Ascending aorta (tissue), 2 donors: ENCODE measurements around the gene ZNF423. TPM values are rescaled to one million over a fixed set of nuclear protein-coding genes. Genes with fewer than 3 reads are reported as not detected.

Experiments used
- DNase-seq, 2 donors: peaks; one replicate each; pipeline ENCODE4 v3.0.0-alpha.2; 2019; ENCODE audit warnings: low spot score in 2 of 2
- H3K27ac ChIP-seq, 2 donors: fragments of 200-600 bp; sonication (generic); one replicate each; pipeline ENCODE4 v1.5.1; 2016 to 2017; ENCODE audit warnings: mild to moderate bottlenecking in 1 of 2
- H3K27me3 ChIP-seq: fragments of 200-600 bp; sonication (generic); one replicate; pipeline ENCODE4 v1.5.1; 2017
- H3K36me3 ChIP-seq, 2 donors: fragments of 200-600 bp; sonication (generic); one replicate each; pipeline ENCODE4 v1.5.1; 2016
- H3K4me1 ChIP-seq, 2 donors: fragments of 200-600 bp; sonication (generic); one replicate each; pipeline ENCODE4 v1.5.1; 2016 to 2017; ENCODE audit warnings: mild to moderate bottlenecking in 1 of 2
- H3K4me3 ChIP-seq, 2 donors: fragments of 200-600 bp; sonication (generic); one replicate each; pipeline ENCODE4 v1.5.1; 2016 to 2017; ENCODE audit warnings: mild to moderate bottlenecking in 1 of 2
- H3K9me3 ChIP-seq, 2 donors: fragments of 200-600 bp; sonication (generic); one replicate each; pipeline ENCODE4 v1.5.1; 2016
- intact Hi-C: fragments of 100-400 bp; cut with DNase I; formaldehyde crosslinking; loops from one replicate; pipeline ENCODE4 v1.15.1; 2023
- total RNA-seq: library from RNA; depleted of rRNA; stranded (reverse); fragments of >200 nt; gene quantifications from one replicate; pipeline ENCODE4 v1.1.0, GENCODE V29; 2016
- TF ChIP-seq, protein P1 (sequence below), 3 experiments: fragments of 200-600 bp in 2 of 3; fragments of 450-650 bp in 1 of 3; sonication (generic) in 2 of 3; IDR thresholded peaks; one replicate each; pipeline ENCODE4 v1.5.1; 2016 to 2019; ENCODE audit warnings: antibody characterized with exemption in 3 of 3, mild to moderate bottlenecking in 1 of 3, moderate library complexity in 1 of 3

Gene ZNF423
- total RNA-seq, 1 donor from 2014 or later = 42.9 TPM

DNA sequence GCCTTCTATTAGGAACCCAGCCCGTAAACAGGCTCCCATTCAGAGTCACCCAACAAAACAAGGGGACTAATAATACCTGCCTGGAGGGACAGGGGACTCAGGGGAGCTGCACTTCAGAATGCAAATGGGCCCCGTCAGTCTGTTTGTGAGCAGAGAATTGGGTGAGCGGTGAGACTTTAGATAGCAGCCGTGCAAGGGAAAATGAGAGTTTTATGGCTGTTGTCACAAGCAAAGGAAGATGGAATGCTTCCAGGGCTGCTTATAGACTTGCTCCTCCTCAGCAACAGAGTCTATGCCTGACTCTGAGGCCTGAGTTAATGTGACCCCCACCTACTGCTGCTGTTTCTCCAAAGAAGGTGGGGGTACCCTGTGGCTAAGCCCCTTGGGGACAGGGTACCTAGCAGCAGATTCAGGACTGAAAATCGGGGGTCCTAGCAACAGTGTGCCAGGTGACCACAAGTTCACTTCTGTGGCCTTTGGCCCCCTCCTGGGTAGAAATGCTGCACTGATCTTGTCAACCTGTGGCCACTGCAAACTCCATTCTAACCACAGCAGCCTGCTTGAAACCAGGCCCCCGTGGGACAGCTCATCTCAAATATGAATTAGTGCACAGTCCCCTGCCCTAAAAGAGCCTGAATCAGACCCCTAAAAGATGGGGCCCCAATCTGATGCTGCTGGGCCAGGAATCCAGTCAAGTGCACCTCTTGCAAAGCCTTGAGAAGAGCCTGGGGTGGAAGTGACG, 355.9 kb downstream of the ZNF423 start:
- no peaks in the 10 kb centered on the region for H3K27me3 ChIP-seq
- no peaks in the 10 kb centered on the region for H3K36me3 ChIP-seq
- H3K4me3 ChIP-seq = no peak overlapping the region
- DNase-seq = no peak
- intact Hi-C loops = loop anchor here (5.0 kb wide), 1 partner anchor 92 kb away; no protein-coding TSS in a partner anchor
- no peaks in the 10 kb centered on the region for H3K9me3 ChIP-seq
- no peaks in the 10 kb centered on the region for H3K4me1 ChIP-seq
- TF ChIP-seq, protein P1, sequence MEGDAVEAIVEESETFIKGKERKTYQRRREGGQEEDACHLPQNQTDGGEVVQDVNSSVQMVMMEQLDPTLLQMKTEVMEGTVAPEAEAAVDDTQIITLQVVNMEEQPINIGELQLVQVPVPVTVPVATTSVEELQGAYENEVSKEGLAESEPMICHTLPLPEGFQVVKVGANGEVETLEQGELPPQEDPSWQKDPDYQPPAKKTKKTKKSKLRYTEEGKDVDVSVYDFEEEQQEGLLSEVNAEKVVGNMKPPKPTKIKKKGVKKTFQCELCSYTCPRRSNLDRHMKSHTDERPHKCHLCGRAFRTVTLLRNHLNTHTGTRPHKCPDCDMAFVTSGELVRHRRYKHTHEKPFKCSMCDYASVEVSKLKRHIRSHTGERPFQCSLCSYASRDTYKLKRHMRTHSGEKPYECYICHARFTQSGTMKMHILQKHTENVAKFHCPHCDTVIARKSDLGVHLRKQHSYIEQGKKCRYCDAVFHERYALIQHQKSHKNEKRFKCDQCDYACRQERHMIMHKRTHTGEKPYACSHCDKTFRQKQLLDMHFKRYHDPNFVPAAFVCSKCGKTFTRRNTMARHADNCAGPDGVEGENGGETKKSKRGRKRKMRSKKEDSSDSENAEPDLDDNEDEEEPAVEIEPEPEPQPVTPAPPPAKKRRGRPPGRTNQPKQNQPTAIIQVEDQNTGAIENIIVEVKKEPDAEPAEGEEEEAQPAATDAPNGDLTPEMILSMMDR (IDR thresholded peaks at IDR 0.05) = no peak
- H3K27ac ChIP-seq = no peak overlapping the region

DNA sequence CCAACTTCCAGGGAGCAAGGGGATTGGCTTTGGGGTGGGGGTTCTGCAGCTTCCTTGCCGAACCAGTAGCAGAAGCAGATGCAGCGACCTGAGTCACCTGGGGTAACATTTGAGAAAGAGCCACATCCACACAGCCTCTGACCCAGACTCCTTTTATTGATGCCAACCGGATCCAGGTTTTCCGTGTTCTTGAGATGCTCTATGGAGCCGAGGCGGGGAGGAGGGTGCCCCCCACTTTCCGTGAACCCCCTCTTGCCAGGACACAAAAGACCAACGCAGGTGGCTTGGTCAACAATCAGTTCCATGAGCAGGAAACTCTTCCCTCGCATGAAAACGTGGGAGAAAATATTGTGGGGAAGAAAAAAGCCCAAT, 356.5 kb downstream of the ZNF423 start:
- H3K27me3 ChIP-seq = no peaks in the 10 kb centered on the region
- TF ChIP-seq, protein P1 (IDR thresholded peaks at IDR 0.05) = no peak
- intact Hi-C loops = loop anchor here (5.0 kb wide), 1 partner anchor 93 kb away; no protein-coding TSS in a partner anchor
- no peaks in the 10 kb centered on the region for H3K9me3 ChIP-seq
- H3K27ac ChIP-seq = no peak overlapping the region
- H3K4me1 ChIP-seq = no peaks in the 10 kb centered on the region
- peak in 1 of 2 donors; percentile 44 for DNase-seq
- H3K36me3 ChIP-seq = no peaks in the 10 kb centered on the region
- H3K4me3 ChIP-seq = no peak overlapping the region

DNA sequence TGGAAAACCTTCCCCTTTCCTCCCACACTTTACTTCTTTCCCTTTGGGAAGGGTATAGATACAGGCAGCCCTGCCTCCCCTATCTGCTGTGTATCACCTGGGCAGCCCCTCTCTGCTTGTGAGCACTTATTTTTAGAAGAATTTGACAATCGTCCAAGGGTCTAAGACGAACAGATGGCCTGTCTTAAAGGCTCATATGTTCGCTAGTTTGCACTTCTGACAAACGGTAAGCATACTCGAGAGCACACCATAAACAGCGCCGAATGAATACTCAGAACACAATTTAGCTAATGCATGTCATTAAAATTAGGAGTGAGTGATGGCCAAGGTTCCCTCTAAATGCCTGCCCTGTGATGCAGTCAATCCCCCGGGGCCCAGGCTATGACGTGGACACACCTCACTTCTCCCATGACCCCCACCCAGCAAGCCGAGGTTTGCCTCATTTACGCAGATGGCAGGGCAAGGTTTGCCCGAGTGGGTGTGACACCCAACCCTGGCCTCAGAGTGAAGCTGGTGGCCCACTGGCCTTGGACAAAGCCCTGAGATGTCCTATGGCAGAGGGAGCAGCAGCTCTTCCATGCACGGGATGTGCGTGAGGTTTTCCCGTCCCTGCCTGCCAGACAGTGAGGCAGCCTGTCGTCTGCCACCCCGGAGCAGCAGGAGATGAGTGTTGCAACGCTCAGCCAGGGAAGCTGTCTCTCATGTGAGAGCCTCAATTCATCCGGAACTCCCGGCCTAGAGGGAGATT, 357.1 kb downstream of the ZNF423 start:
- peak in 1 of 2 donors; percentile 55 for DNase-seq
- H3K36me3 ChIP-seq = no peaks in the 10 kb centered on the region
- no peaks in the 10 kb centered on the region for H3K27me3 ChIP-seq
- intact Hi-C loops = loop anchor here (5.0 kb wide), 1 partner anchor 93 kb away; no protein-coding TSS in a partner anchor
- TF ChIP-seq, protein P1 (IDR thresholded peaks at IDR 0.05) = no peak
- no peaks in the 10 kb centered on the region for H3K4me1 ChIP-seq
- no peak overlapping the region for H3K4me3 ChIP-seq
- no peak overlapping the region for H3K27ac ChIP-seq
- H3K9me3 ChIP-seq = no peaks in the 10 kb centered on the region

DNA sequence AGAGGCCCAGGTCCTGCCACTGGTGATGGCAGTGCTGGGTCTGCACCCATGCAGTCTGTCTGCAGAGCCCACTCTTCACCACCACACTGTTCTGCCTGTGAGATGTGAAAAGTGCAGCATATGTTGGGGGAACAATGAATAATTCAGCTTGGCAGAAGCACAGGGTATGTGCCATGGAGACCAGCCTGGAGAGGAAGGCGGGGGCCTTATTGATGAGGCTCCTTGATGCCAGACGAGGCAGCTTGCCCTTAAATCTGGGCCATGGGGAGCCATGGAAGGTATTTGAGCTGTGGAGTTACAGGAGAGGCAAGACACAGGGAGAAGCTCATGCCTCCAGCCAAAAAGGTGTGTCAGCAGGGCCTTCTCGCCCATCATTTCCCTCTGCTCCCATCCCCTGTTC, 357.6 kb downstream of the ZNF423 start:
- Histone ChIP-seq H3K36me3 (no peaks in the 10 kb centered on the region), H3K27ac (no peak overlapping the region), H3K9me3 (no peaks in the 10 kb centered on the region), H3K4me3 (no peak overlapping the region), H3K27me3 (no peaks in the 10 kb centered on the region), H3K4me1 (no peaks in the 10 kb centered on the region)
- intact Hi-C loops = loop anchor here (5.0 kb wide), 1 partner anchor 94 kb away; no protein-coding TSS in a partner anchor
- TF ChIP-seq, protein P1 (IDR thresholded peaks at IDR 0.05) = no peak
- no peak for DNase-seq

DNA sequence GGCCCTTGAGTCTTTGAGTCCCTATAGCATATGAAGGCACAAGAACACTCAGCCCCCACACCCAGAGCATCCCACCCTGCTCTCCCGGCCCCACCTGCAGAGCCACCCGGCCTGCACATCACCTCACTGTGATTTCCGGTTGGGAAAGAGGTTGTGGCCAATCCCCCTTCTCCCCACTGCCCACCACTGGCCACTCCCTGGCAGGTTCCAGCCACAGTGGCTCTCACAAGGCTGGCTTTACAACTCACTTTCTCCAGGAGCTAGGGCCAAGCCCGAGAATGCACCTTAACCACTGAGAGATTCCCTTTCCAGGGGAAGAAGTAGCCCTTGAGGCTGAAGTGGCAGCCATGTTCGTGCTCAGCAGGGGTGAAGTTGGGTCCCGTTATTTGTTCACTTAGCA, 358.4 kb downstream of the ZNF423 start:
- Histone ChIP-seq H3K27me3 (no peaks in the 10 kb centered on the region), H3K9me3 (no peaks in the 10 kb centered on the region), H3K4me3 (no peak overlapping the region), H3K27ac (no peak overlapping the region), H3K36me3 (no peaks in the 10 kb centered on the region), H3K4me1 (peaks cover 0 to 1% of the 10 kb centered on the region in 2 donors)
- intact Hi-C loops = loop anchor here (5.0 kb wide), 1 partner anchor 95 kb away; no protein-coding TSS in a partner anchor
- peak in 1 of 2 donors; percentile 50 for DNase-seq
- TF ChIP-seq, protein P1 (IDR thresholded peaks at IDR 0.05) = no peak
